ENCODE data around the gene SHISA3. TPM values are rescaled to one million over a fixed set of nuclear protein-coding genes. Genes with fewer than 3 reads are reported as not detected.

Gene SHISA3
- total RNA-seq, 1 experiment from 2014 or later: 6.0 TPM

GRCh38 chr4:42398871-42399331, 1.6 kb downstream of the SHISA3 start:
- peak overlapping the region; percentile 69; the same call in 1 of the 2 replicates for H3K27ac Mint-ChIP-seq
- H3K9me3 Mint-ChIP-seq: no peaks in the 10 kb centered on the region
- POLR2A ChIA-PET: no interaction called here
- peak; percentile 33 for ATAC-seq
- H3K4me3 Mint-ChIP-seq: peak overlapping the region; percentile 82
- H3K36me3 Mint-ChIP-seq: no peaks in the 10 kb centered on the region
- peak; percentile 56 for DNase-seq (ENCODE audit: low spot score)
- peaks cover 69% of the 10 kb centered on the region for H3K27me3 Mint-ChIP-seq (ENCODE audit: low read depth)
- CTCF ChIA-PET: interaction anchor here (0.6 to 6.6 kb wide), 7 partner anchors 8 to 192 kb away, joined by 3 to 66 read pairs (median 4); no protein-coding TSS in a partner anchor
- H3K4me1 Mint-ChIP-seq: peaks cover 58% of the 10 kb centered on the region
- TF ChIP-seq ZNF423 (CRISPR knock-in tag; IDR thresholded peaks at IDR 0.05) (no peak), ZNF671 (CRISPR knock-in tag; IDR thresholded peaks at IDR 0.05) (no peak), MYBL2 (CRISPR knock-in tag; IDR thresholded peaks at IDR 0.05) (no peak), NR2C2 (CRISPR knock-in tag; IDR thresholded peaks at IDR 0.05) (no peak), ETV6 (CRISPR knock-in tag; IDR thresholded peaks at IDR 0.05) (no peak), MXD4 (CRISPR knock-in tag; IDR thresholded peaks at IDR 0.05; ENCODE audit: borderline replicate concordance) (no peak), KAT7 (CRISPR knock-in tag; IDR thresholded peaks at IDR 0.05; ENCODE audit: borderline replicate concordance) (no peak), PREB (CRISPR knock-in tag; IDR thresholded peaks at IDR 0.05; ENCODE audit: borderline replicate concordance) (no peak), CDX4 (CRISPR knock-in tag; IDR thresholded peaks at IDR 0.05; ENCODE audit: borderline replicate concordance) (no peak), RORB (CRISPR knock-in tag; IDR thresholded peaks at IDR 0.05) (no peak), FOXP4 (CRISPR knock-in tag; IDR thresholded peaks at IDR 0.05) (no peak), IRF2 (CRISPR knock-in tag; IDR thresholded peaks at IDR 0.05; ENCODE audit: borderline replicate concordance, low read depth) (no peak), NFE2L1 (CRISPR knock-in tag; IDR thresholded peaks at IDR 0.05) (no peak), ELF4 (CRISPR knock-in tag; IDR thresholded peaks at IDR 0.05; ENCODE audit: low read depth) (no peak)
- TF ChIP-seq, protein P1, sequence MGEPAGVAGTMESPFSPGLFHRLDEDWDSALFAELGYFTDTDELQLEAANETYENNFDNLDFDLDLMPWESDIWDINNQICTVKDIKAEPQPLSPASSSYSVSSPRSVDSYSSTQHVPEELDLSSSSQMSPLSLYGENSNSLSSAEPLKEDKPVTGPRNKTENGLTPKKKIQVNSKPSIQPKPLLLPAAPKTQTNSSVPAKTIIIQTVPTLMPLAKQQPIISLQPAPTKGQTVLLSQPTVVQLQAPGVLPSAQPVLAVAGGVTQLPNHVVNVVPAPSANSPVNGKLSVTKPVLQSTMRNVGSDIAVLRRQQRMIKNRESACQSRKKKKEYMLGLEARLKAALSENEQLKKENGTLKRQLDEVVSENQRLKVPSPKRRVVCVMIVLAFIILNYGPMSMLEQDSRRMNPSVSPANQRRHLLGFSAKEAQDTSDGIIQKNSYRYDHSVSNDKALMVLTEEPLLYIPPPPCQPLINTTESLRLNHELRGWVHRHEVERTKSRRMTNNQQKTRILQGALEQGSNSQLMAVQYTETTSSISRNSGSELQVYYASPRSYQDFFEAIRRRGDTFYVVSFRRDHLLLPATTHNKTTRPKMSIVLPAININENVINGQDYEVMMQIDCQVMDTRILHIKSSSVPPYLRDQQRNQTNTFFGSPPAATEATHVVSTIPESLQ (CRISPR knock-in tag; IDR thresholded peaks at IDR 0.05): no peak
- TF ChIP-seq, protein P2, sequence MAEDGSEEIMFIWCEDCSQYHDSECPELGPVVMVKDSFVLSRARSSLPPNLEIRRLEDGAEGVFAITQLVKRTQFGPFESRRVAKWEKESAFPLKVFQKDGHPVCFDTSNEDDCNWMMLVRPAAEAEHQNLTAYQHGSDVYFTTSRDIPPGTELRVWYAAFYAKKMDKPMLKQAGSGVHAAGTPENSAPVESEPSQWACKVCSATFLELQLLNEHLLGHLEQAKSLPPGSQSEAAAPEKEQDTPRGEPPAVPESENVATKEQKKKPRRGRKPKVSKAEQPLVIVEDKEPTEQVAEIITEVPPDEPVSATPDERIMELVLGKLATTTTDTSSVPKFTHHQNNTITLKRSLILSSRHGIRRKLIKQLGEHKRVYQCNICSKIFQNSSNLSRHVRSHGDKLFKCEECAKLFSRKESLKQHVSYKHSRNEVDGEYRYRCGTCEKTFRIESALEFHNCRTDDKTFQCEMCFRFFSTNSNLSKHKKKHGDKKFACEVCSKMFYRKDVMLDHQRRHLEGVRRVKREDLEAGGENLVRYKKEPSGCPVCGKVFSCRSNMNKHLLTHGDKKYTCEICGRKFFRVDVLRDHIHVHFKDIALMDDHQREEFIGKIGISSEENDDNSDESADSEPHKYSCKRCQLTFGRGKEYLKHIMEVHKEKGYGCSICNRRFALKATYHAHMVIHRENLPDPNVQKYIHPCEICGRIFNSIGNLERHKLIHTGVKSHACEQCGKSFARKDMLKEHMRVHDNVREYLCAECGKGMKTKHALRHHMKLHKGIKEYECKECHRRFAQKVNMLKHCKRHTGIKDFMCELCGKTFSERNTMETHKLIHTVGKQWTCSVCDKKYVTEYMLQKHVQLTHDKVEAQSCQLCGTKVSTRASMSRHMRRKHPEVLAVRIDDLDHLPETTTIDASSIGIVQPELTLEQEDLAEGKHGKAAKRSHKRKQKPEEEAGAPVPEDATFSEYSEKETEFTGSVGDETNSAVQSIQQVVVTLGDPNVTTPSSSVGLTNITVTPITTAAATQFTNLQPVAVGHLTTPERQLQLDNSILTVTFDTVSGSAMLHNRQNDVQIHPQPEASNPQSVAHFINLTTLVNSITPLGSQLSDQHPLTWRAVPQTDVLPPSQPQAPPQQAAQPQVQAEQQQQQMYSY (CRISPR knock-in tag; IDR thresholded peaks at IDR 0.05): no peak

GRCh38 chr4:42399393-42399792, 2.1 kb downstream of the SHISA3 start:
- H3K36me3 Mint-ChIP-seq: no peaks in the 10 kb centered on the region
- ChIA-PET POLR2A (no interaction called here), CTCF (interaction anchor here (0.6 to 6.6 kb wide), 10 partner anchors 8 to 192 kb away, joined by 3 to 66 read pairs (median 4); no protein-coding TSS in a partner anchor)
- ATAC-seq (peak; percentile 15), DNase-seq (ENCODE audit: low spot score) (peak; percentile 38)
- TF ChIP-seq, protein P3, sequence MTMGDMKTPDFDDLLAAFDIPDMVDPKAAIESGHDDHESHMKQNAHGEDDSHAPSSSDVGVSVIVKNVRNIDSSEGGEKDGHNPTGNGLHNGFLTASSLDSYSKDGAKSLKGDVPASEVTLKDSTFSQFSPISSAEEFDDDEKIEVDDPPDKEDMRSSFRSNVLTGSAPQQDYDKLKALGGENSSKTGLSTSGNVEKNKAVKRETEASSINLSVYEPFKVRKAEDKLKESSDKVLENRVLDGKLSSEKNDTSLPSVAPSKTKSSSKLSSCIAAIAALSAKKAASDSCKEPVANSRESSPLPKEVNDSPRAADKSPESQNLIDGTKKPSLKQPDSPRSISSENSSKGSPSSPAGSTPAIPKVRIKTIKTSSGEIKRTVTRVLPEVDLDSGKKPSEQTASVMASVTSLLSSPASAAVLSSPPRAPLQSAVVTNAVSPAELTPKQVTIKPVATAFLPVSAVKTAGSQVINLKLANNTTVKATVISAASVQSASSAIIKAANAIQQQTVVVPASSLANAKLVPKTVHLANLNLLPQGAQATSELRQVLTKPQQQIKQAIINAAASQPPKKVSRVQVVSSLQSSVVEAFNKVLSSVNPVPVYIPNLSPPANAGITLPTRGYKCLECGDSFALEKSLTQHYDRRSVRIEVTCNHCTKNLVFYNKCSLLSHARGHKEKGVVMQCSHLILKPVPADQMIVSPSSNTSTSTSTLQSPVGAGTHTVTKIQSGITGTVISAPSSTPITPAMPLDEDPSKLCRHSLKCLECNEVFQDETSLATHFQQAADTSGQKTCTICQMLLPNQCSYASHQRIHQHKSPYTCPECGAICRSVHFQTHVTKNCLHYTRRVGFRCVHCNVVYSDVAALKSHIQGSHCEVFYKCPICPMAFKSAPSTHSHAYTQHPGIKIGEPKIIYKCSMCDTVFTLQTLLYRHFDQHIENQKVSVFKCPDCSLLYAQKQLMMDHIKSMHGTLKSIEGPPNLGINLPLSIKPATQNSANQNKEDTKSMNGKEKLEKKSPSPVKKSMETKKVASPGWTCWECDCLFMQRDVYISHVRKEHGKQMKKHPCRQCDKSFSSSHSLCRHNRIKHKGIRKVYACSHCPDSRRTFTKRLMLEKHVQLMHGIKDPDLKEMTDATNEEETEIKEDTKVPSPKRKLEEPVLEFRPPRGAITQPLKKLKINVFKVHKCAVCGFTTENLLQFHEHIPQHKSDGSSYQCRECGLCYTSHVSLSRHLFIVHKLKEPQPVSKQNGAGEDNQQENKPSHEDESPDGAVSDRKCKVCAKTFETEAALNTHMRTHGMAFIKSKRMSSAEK (CRISPR knock-in tag; IDR thresholded peaks at IDR 0.05; ENCODE audit: borderline replicate concordance): no peak
- no peak for TF ChIP-seq SMAD4 (CRISPR knock-in tag; IDR thresholded peaks at IDR 0.05)
- TF ChIP-seq ELF4 (CRISPR knock-in tag; IDR thresholded peaks at IDR 0.05; ENCODE audit: low read depth): no peak
- TF ChIP-seq MAX (CRISPR knock-in tag; IDR thresholded peaks at IDR 0.05): peak; percentile 3; the same call in 1 of the 2 replicates
- no peak for TF ChIP-seq ZBTB21 (CRISPR knock-in tag; IDR thresholded peaks at IDR 0.05; ENCODE audit: borderline replicate concordance)
- H3K27ac Mint-ChIP-seq: peak overlapping the region; percentile 13; the same call in 1 of the 2 replicates
- H3K27me3 Mint-ChIP-seq (ENCODE audit: low read depth): peaks cover 68% of the 10 kb centered on the region
- H3K4me3 Mint-ChIP-seq: peak overlapping the region; percentile 82
- H3K4me1 Mint-ChIP-seq: peaks cover 61% of the 10 kb centered on the region
- H3K9me3 Mint-ChIP-seq: no peaks in the 10 kb centered on the region

All from WTC11 (cell line).